Effector memory CD4-positive, alpha-beta T cell (primary cell): ENCODE data around the gene YAE1.
A peak's percentile ranks its signal among the peaks of the same experiment; 100 is the strongest.

Experiments
- DNase-seq, 3 donors: peaks; one replicate each; pipeline ENCODE4 v3.0.0-alpha.2; 2020
- H3K27ac ChIP-seq: 2 replicates; pipeline ENCODE4 v1.7.0; 2013; ENCODE audit warnings: mild to moderate bottlenecking, low read length, moderate library complexity; ENCODE audit not compliant: insufficient read depth, poor library complexity, severe bottlenecking
- H3K27me3 ChIP-seq: replicated peaks from 2 replicates; pipeline ENCODE4 v1.7.0; 2013; ENCODE audit warnings: mild to moderate bottlenecking, low read length; ENCODE audit not compliant: insufficient read depth, control insufficient read depth, poor library complexity, severe bottlenecking
- H3K36me3 ChIP-seq: 2 replicates; pipeline ENCODE4 v1.7.0; 2013; ENCODE audit warnings: mild to moderate bottlenecking, low read length, moderate library complexity; ENCODE audit not compliant: control insufficient read depth, insufficient read depth
- H3K4me1 ChIP-seq: 2 replicates; pipeline ENCODE4 v1.7.0; 2013; ENCODE audit warnings: low read length, mild to moderate bottlenecking; ENCODE audit not compliant: control insufficient read depth, insufficient read depth, poor library complexity, severe bottlenecking
- H3K4me3 ChIP-seq: 2 replicates; pipeline ENCODE4 v1.7.0; 2013; ENCODE audit warnings: low read length, low read depth, mild to moderate bottlenecking; ENCODE audit not compliant: insufficient read depth, poor library complexity, severe bottlenecking
- H3K9me3 ChIP-seq: 2 replicates; pipeline ENCODE4 v1.7.0; 2013; ENCODE audit warnings: mild to moderate bottlenecking, low read length, moderate library complexity; ENCODE audit not compliant: control insufficient read depth

YAE1 gene

DNA sequence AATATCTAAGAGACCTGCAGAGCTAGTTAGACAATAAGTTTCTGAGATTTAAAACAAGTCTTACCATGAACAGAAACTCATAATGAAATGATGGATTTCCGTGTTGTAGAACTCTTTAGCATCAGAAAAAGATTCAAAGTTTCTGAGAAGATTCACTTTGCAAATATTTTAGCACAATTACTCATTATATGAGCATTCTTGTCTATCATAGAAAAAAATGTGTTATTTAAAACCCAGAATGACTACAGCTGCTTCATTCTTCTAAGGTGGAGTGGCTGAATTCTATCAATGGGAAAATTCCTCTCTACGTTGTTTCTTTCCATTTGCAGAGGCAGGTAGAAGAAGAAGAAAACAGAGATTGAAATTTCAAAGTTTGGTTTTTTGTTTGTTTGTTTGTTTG is 36.1 kb downstream of the YAE1 start:
- Histone ChIP-seq H3K36me3 (no peaks in the 10 kb centered on the region), H3K4me3 (no peak overlapping the region), H3K27ac (no peak overlapping the region), H3K9me3 (no peaks in the 10 kb centered on the region), H3K27me3 (no peaks in the 10 kb centered on the region), H3K4me1 (peaks cover 6% of the 10 kb centered on the region)
- DNase-seq = no peak

DNA sequence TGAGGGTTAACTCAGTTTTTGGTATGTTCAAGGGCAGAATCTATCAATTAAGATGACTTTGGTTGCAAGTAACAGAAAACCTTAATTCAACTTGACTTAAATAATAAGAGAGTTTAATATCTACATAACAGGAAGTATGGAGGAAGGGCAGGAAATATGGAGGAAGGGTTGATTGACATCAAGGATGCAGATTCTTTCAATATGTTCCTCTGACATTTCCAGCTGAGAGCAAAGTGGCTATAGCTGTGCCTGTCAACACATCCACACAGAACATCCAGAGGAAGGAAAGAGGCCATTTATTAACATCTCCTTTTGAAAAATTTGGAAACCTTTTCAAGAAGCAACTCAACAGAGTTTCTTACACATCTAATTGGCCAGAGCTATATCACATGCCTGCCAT is 37.7 kb downstream of the YAE1 start:
- Histone ChIP-seq H3K4me1 (peaks cover 6% of the 10 kb centered on the region), H3K36me3 (no peaks in the 10 kb centered on the region), H3K4me3 (no peak overlapping the region), H3K9me3 (no peaks in the 10 kb centered on the region), H3K27me3 (no peaks in the 10 kb centered on the region), H3K27ac (no peak overlapping the region)
- DNase-seq = no peak

DNA sequence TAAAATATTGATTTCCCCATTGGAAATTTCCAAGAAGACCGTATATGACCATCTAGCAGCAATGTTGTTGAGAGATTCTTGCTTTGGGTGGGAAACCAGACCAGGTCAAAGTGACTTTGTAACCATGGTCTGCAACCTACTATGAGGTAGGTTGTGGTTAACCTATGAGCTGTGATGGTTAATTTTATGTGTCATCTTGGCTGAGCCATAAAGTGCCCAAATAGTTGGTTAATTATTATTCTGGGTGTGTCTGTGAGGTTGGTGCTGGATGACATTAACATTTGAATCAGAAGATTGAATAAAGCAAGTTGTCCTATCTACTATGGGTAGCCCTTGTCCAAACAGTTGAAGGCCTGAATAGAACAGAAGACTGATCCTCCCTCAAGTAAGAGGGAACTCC is 38.9 kb downstream of the YAE1 start:
- H3K4me1 ChIP-seq = peaks cover 6% of the 10 kb centered on the region
- H3K27me3 ChIP-seq = no peaks in the 10 kb centered on the region
- H3K4me3 ChIP-seq = no peak overlapping the region
- no peaks in the 10 kb centered on the region for H3K9me3 ChIP-seq
- no peaks in the 10 kb centered on the region for H3K36me3 ChIP-seq
- no peak overlapping the region for H3K27ac ChIP-seq
- no peak for DNase-seq

DNA sequence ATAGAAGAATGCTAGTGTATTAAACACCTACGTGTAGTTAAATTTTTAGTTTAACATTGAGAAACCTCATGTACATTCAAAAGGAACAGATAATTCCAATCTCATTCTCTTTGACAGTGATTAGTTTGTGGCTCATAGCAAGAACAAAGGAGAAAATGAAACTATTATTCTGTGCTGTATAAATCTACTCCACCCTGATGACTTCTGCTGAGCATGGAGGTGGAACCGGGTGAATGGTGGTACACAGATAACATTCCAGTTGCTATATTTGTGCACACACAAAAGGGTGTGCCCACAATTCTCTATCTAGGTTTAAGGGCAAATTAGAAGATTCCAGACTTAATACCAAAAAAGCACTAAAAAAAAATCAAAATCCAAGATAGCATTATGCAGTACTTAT is 40.1 kb downstream of the YAE1 start:
- Histone ChIP-seq H3K9me3 (no peaks in the 10 kb centered on the region), H3K27ac (no peak overlapping the region), H3K27me3 (no peaks in the 10 kb centered on the region), H3K36me3 (no peaks in the 10 kb centered on the region), H3K4me3 (no peak overlapping the region), H3K4me1 (peaks cover 6% of the 10 kb centered on the region)
- no peak for DNase-seq

DNA sequence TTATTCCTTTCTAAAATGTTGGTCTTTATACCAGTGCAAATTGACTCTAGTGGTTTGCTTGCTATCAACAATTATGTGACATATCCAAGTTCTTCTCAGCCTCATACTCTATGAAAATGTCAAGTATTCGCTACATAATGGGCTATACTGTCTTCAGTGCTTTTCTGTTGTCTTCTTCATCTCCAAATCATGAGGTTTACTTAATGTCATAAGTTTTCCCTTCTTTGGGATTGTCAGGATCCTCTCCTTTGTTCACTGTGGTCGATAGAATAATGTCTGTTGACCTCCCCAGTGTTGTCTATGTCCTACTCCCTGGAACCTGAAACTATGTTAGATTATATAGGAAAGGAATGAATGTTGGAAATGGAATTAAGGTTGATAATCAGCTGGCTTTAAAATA is 40.7 kb downstream of the YAE1 start:
- DNase-seq = no peak
- Histone ChIP-seq H3K4me1 (peaks cover 6% of the 10 kb centered on the region), H3K27me3 (no peaks in the 10 kb centered on the region), H3K9me3 (no peaks in the 10 kb centered on the region), H3K36me3 (no peaks in the 10 kb centered on the region), H3K4me3 (no peak overlapping the region), H3K27ac (no peak overlapping the region)

DNA sequence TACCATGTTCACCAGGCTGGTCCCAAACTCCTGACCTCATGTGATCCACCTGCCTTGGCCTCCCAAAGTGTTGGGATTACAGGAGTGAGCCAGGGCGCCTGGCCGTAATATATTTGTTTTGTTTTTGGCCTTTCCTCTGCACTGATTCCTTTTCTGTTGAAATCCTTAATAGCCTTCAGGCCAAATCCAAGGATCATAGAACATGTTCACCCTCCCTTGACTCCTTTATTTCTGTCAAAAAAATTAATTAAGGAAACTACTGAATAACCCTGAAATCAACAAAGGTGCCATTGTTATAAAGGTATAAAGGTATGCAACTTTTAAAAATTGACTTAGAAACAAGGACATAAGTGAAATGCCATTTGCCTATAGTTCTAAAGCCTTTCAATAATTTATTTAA is 41.7 kb downstream of the YAE1 start:
- Histone ChIP-seq H3K27me3 (no peaks in the 10 kb centered on the region), H3K9me3 (no peaks in the 10 kb centered on the region), H3K36me3 (no peaks in the 10 kb centered on the region), H3K4me1 (peaks cover 6% of the 10 kb centered on the region), H3K4me3 (no peak overlapping the region), H3K27ac (no peak overlapping the region)
- no peak for DNase-seq

DNA sequence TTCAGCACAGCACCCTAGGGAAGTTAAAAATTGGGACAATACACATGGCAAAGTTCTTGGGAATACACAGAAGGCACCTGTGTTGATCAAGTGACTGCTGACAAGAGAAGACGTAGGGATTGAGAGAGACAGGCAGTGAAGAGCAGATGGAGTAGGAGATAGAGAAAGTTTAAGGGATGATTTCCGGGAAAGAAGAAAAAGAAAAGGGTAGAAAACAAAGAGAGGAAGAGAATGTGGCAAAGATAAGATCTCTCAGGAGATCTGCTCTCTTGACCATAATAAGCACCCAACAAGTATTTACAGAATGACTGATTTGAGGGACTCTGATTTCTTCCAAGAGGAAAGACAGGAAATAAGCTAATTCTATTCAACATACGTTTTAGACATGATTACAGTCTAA is 42.1 kb downstream of the YAE1 start:
- Histone ChIP-seq H3K4me3 (no peak overlapping the region), H3K27ac (no peak overlapping the region), H3K27me3 (no peaks in the 10 kb centered on the region), H3K9me3 (no peaks in the 10 kb centered on the region), H3K4me1 (peaks cover 6% of the 10 kb centered on the region), H3K36me3 (no peaks in the 10 kb centered on the region)
- no peak for DNase-seq

DNA sequence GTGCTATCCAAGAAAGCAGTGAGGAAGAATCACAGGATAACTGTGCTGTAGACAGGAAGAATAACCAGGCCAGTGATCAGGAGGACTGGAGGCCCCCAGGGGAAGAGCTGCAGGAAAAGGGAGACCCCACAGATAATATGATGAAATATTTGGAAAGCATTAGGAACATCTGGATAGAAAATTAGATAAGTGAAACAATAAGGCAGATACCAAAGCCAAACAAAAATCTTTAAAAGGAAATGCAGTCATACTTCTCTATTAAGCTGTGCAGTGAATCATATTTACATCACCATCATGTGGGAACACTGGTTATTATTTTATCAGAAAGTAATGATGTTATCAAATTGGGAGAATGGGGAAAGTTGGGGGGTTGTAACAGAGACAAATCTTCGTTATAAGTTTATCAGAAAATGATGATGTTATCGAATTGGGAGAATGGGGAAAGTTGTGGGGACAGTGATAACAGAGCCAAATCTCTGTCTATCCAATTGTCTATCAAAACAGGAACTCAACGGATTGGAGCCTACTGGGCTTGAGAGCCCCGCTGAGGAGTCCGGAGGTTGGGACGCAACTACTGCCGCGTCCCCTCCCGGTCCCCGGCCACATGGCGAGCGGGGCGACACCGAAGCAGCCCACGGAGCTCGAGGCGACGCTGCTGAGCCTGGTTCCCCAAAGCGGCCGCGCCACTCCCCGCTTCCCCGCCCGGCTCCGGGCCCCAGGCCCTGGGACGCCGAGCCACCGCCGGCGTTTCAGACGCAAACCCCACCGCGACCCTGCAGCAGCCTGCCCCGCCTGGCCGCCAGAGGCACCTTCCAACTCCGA is 43.1 kb downstream of the YAE1 start:
- Histone ChIP-seq H3K9me3 (no peaks in the 10 kb centered on the region), H3K27ac (no peak overlapping the region), H3K36me3 (no peaks in the 10 kb centered on the region), H3K4me1 (peaks cover 6% of the 10 kb centered on the region), H3K27me3 (no peaks in the 10 kb centered on the region), H3K4me3 (peak overlapping the region; percentile 11)
- no peak for DNase-seq

DNA sequence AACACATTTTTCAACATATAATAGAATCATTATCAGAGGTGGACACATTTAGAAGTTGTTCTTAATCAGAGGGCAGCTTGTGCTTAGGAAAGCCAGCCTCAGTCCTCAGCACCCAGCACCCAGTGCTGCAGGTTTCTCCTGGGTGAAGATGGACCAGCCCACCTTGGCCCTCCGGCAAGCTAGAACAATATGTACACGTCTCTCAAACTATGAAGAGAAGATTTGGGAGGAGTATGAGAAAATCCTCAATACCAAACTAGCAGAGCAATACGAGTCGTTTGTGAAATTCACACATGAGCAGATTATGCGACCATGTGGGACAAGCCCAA is 43.7 kb downstream of the YAE1 start:
- peaks cover 6% of the 10 kb centered on the region for H3K4me1 ChIP-seq
- H3K27me3 ChIP-seq = no peaks in the 10 kb centered on the region
- H3K9me3 ChIP-seq = no peaks in the 10 kb centered on the region
- H3K4me3 ChIP-seq = no peak overlapping the region
- no peak for DNase-seq
- no peak overlapping the region for H3K27ac ChIP-seq
- no peaks in the 10 kb centered on the region for H3K36me3 ChIP-seq

DNA sequence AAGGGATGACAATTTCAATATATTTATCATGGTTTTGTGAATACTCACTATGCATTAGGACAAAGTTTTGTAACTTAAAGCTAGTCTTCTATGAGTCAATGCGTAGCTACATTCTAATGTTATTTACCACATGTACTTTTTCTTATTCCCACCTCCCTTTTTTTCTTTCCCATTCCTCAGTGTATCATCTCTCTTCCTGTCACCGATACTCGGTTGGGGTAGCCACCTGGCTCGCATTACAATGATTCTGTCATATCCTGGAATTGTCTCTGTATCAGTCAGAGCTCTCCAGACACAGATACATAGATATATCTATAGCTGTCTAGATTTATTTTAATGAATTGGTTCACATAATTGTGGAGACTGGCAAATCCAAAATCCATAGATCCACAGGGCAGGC is 47.4 kb downstream of the YAE1 start:
- H3K36me3 ChIP-seq = no peaks in the 10 kb centered on the region
- no peaks in the 10 kb centered on the region for H3K9me3 ChIP-seq
- no peaks in the 10 kb centered on the region for H3K4me1 ChIP-seq
- H3K27ac ChIP-seq = no peak overlapping the region
- no peak for DNase-seq
- H3K4me3 ChIP-seq = no peak overlapping the region
- H3K27me3 ChIP-seq = no peaks in the 10 kb centered on the region
